A549 (cell line): ENCODE data around the gene FKBP2. TPM values are rescaled to one million over a fixed set of nuclear protein-coding genes. Genes with fewer than 3 reads are reported as not detected.
A peak's percentile ranks its signal among the peaks of the same experiment; 100 is the strongest.

ENCODE experiments used
- ATAC-seq, 2 experiments: fragments of 200-7000 bp in 1 of 2; fragments of >200 bp in 1 of 2; cut with Nextera tagmentation in 1 of 2; cut with Tn5 transposase in 1 of 2; 3 replicates each; pipeline versions ENCODE4 v1.8.0 to v1.9.1; 2018 to 2020; ENCODE audit warnings: mild to moderate bottlenecking in 1 of 2, moderate library complexity in 1 of 2
- CTCF ChIA-PET: fragments of 300-600 bp; sonication (Branson Sonifier 250); formaldehyde crosslinking; extraction: SDS; loops from one replicate; lab custom pipeline; 2021; ENCODE audit warnings: antibody characterized with exemption, inconsistent platforms; lab: Yijun Ruan, JAX
- POLR2A ChIA-PET: fragments of 350-600 bp; formaldehyde crosslinking; extraction: SDS; loops from one replicate; lab custom pipeline; 2021; ENCODE audit warnings: antibody characterized with exemption, inconsistent platforms; lab: Yijun Ruan, JAX
- DNase-seq, 2 experiments: peaks; one replicate each; pipeline versions ENCODE4 v3.0.0 to v3.0.0-alpha.2; 2011 to 2016; ENCODE audit warnings: low read depth in 1 of 2, low spot score in 1 of 2
- FAIRE-seq: peaks from 2 replicates; lab custom pipeline; 2011; peaks lifted over from hg19 to GRCh38; lab: Jason Lieb, UNC
- H3K27ac ChIP-seq, 2 experiments: fragments of >200 bp; sonication (Bioruptor Twin); formaldehyde crosslinking; 3 replicates each; pipeline ENCODE4 v1.5.1; 2016 to 2017
- H3K4me1 ChIP-seq: fragments of >200 bp; sonication (Bioruptor Twin); formaldehyde crosslinking; 3 replicates; pipeline ENCODE4 v1.6.1; 2016
- H3K4me2 ChIP-seq: fragments of >200 bp; sonication (Bioruptor Twin); formaldehyde crosslinking; 3 replicates; pipeline ENCODE4 v1.6.1; 2016
- H3K4me3 ChIP-seq: fragments of >200 bp; sonication (Bioruptor Twin); formaldehyde crosslinking; 3 replicates; pipeline ENCODE4 v1.5.1; 2016
- H3K9me3 ChIP-seq: fragments of >200 bp; sonication (Bioruptor Twin); formaldehyde crosslinking; 3 replicates; pipeline ENCODE4 v1.6.1; 2016
- BHLHE40 ChIP-seq: IDR thresholded peaks from 2 replicates; pipeline ENCODE4 v1.6.1; 2012; ENCODE audit warnings: low read depth, low read length, inconsistent platforms
- CHD4 ChIP-seq: fragments of 200-600 bp; sonication (generic); IDR thresholded peaks from 2 replicates; pipeline ENCODE4 v1.6.1; 2016; ENCODE audit warnings: antibody characterized with exemption, mild to moderate bottlenecking, borderline replicate concordance
- EP300 ChIP-seq, 2 experiments: fragments of >200 bp; sonication (Bioruptor Twin); formaldehyde crosslinking; IDR thresholded peaks; 2 replicates in 1 of 2; 3 replicates in 1 of 2; pipeline ENCODE4 v1.6.1; 2016 to 2017
- FOXS1 ChIP-seq: fragments of 250-450 bp; sonication (Bioruptor Pico); IDR thresholded peaks from 2 replicates; pipeline ENCODE4 v1.5.0; 2020; ENCODE audit warnings: mild to moderate bottlenecking, moderate library complexity
- GATA3 ChIP-seq: IDR thresholded peaks from 2 replicates; pipeline ENCODE4 v1.6.1; 2012; ENCODE audit warnings: borderline replicate concordance
- HDAC2 ChIP-seq: fragments of 200-600 bp; sonication (generic); IDR thresholded peaks from 2 replicates; pipeline ENCODE4 v1.6.1; 2016
- JUN ChIP-seq, 2 experiments: fragments of >200 bp; sonication (Bioruptor Twin); formaldehyde crosslinking; IDR thresholded peaks; 2 replicates in 1 of 2; 3 replicates in 1 of 2; pipeline ENCODE4 v1.6.1; 2016 to 2017
- MYC ChIP-seq: IDR thresholded peaks from 2 replicates; pipeline ENCODE4 v1.6.1; 2012; ENCODE audit warnings: mild to moderate bottlenecking, inconsistent platforms, low read length, improper control_type of control experiment, borderline replicate concordance
- NR3C1 ChIP-seq: fragments of >200 bp; sonication (Bioruptor Twin); formaldehyde crosslinking; IDR thresholded peaks from 3 replicates; pipeline ENCODE4 v1.6.1; 2017
- POLR2A ChIP-seq: IDR thresholded peaks from 2 replicates; pipeline ENCODE4 v1.6.1; 2012; ENCODE audit warnings: mild to moderate bottlenecking, low read length
- POLR2AphosphoS2 ChIP-seq: conservative IDR thresholded peaks from 2 replicates; pipeline ENCODE4 v1.6.1; 2012; ENCODE audit warnings: low read length, improper control_type of control experiment, inconsistent platforms
- RARB ChIP-seq: fragments of 250-450 bp; sonication (Bioruptor Pico); IDR thresholded peaks from 2 replicates; pipeline ENCODE4 v1.8.0; 2021; ENCODE audit warnings: mild to moderate bottlenecking, moderate library complexity
- RCOR1 ChIP-seq: fragments of 150-350 bp; IDR thresholded peaks from 2 replicates; pipeline ENCODE4 v1.6.1; 2014; ENCODE audit warnings: antibody characterized with exemption, low read length, low read depth
- RFX5 ChIP-seq: fragments of 450-650 bp; IDR thresholded peaks from 2 replicates; pipeline ENCODE4 v1.7.1; 2014; ENCODE audit warnings: antibody characterized with exemption, mild to moderate bottlenecking, moderate library complexity
- RNF2 ChIP-seq: fragments of 200-600 bp; sonication (generic); IDR thresholded peaks from 2 replicates; pipeline ENCODE4 v1.6.1; 2016; ENCODE audit warnings: low read depth, mild to moderate bottlenecking, antibody characterized with exemption, moderate library complexity, borderline replicate concordance
- SMC3 ChIP-seq: fragments of >200 bp; sonication (Bioruptor Twin); formaldehyde crosslinking; IDR thresholded peaks from 3 replicates; pipeline ENCODE4 v1.6.1; 2018; ENCODE audit warnings: inconsistent platforms
- TP53 ChIP-seq: fragments of 250-450 bp; sonication (Bioruptor Pico); IDR thresholded peaks from 2 replicates; pipeline ENCODE4 v1.5.0; 2021; ENCODE audit warnings: mild to moderate bottlenecking, moderate library complexity
- ZNF302 ChIP-seq: fragments of 250-450 bp; sonication (Bioruptor Pico); IDR thresholded peaks from 2 replicates; pipeline ENCODE4 v1.9.0; 2021; ENCODE audit warnings: inconsistent platforms, mild to moderate bottlenecking, moderate library complexity
- ZSCAN20 ChIP-seq: fragments of 250-450 bp; sonication (Bioruptor Pico); IDR thresholded peaks from 2 replicates; pipeline ENCODE4 v1.8.0; 2022; ENCODE audit warnings: mild to moderate bottlenecking, moderate library complexity
- WGBS: methylation state at CpG from one replicate; pipeline ENCODE4 v1.1.6; 2017; ENCODE audit errors: missing lambda C conversion rate; 5-methylcytosine and 5-hydroxymethylcytosine counted together
- polyA plus RNA-seq, 4 experiments: library from polyadenylated mRNA; depleted of rRNA in 3 of 4; stranded (reverse); fragments of >200 nt; fragmentation: RNase III in 1 of 4; extraction: RNeasy Plus Mini Kit Qiagen cat#74134 plus additional on column Dnase treatment in 1 of 4; gene quantifications; 2 replicates in 3 of 4; 3 replicates in 1 of 4; pipeline ENCODE4 v1.2.3, GENCODE V29; 2011 to 2017
- TF ChIP-seq, protein P1 (sequence below): fragments of 250-450 bp; sonication (Bioruptor Pico); IDR thresholded peaks from 2 replicates; pipeline ENCODE4 v1.5.0; 2021; ENCODE audit warnings: mild to moderate bottlenecking, moderate library complexity, borderline replicate concordance
- TF ChIP-seq, protein P2 (sequence below): fragments of 250-450 bp; sonication (Bioruptor Pico); IDR thresholded peaks from 2 replicates; pipeline ENCODE4 v1.5.0; 2020; ENCODE audit warnings: low read depth, mild to moderate bottlenecking, moderate library complexity
- TF ChIP-seq, protein P3 (sequence below): fragments of >200 bp; sonication (Bioruptor Twin); formaldehyde crosslinking; IDR thresholded peaks from 3 replicates; pipeline ENCODE4 v1.5.1; 2016
- TF ChIP-seq, protein P4 (sequence below): fragments of >200 bp; sonication (Bioruptor Twin); formaldehyde crosslinking; IDR thresholded peaks from 3 replicates; pipeline ENCODE4 v1.6.1; 2016

Gene FKBP2
- polyA plus RNA-seq, 2 of the 4 experiments (the other 2 are of a cell fraction), result 40.5 to 131 TPM

DNA sequence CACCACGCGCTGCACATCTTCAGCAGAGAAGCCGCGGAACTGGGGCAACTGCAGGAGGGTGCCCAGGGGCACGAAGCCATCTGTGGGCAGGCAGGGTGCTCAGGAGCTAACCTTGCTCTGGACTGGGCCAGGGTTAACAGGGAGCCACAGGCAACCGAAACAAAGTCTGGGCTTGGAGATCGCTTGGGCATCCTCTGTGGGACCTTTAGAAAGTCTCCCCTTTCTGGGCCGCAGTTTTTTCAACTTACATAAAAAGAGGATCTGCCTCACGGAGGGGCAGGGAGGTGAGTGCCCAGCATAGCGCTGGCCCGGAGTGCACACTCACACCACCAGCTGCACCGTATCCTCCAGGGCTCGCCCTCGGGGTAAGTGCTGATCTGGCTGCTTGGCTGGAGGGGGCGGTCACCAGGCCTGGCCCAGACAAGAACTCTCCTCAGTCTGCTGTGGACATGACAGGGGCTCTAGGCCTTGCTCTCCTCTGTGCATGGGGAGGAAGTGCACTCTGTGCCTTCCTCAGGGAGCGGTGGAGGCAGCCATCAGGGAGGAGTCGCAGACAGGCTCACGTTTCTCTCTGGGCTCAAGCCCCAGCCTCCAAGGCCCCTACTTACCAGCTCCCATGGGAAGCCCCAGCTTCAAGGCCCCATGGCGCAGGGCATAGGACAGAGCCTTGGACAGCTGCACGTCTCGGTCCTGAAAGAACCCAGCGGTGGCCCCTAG is 15.8 kb upstream of the FKBP2 start:
- Histone ChIP-seq H3K9me3 (no peaks in the 10 kb centered on the region), H3K4me1 (peaks cover 30% of the 10 kb centered on the region), H3K4me2 (peak overlapping the region; percentile 100), H3K27ac (peak overlapping the region; percentile 93 to 99), H3K4me3 (peak overlapping the region; percentile 97)
- TF ChIP-seq, protein P1, sequence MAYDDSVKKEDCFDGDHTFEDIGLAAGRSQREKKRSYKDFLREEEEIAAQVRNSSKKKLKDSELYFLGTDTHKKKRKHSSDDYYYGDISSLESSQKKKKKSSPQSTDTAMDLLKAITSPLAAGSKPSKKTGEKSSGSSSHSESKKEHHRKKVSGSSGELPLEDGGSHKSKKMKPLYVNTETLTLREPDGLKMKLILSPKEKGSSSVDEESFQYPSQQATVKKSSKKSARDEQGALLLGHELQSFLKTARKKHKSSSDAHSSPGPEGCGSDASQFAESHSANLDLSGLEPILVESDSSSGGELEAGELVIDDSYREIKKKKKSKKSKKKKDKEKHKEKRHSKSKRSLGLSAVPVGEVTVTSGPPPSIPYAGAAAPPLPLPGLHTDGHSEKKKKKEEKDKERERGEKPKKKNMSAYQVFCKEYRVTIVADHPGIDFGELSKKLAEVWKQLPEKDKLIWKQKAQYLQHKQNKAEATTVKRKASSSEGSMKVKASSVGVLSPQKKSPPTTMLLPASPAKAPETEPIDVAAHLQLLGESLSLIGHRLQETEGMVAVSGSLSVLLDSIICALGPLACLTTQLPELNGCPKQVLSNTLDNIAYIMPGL (CRISPR knock-in tag), result no peak
- no peak for TF ChIP-seq RNF2
- TF ChIP-seq POLR2A, result 0 out of 2 replicates have a peak, but pooled peaks have one; percentile 6
- no peak for TF ChIP-seq SMC3
- TF ChIP-seq, protein P2, sequence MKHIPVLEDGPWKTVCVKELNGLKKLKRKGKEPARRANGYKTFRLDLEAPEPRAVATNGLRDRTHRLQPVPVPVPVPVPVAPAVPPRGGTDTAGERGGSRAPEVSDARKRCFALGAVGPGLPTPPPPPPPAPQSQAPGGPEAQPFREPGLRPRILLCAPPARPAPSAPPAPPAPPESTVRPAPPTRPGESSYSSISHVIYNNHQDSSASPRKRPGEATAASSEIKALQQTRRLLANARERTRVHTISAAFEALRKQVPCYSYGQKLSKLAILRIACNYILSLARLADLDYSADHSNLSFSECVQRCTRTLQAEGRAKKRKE (CRISPR knock-in tag), result no peak
- TF ChIP-seq NR3C1, result no peak
- peak in 1 of 2 experiments; percentile 2; a peak in 3 of 6 replicates for ATAC-seq
- ChIA-PET CTCF (interaction anchor here (1.4 to 19.9 kb wide), 9 partner anchors 8 to 78 kb away, joined by 3 to 254 read pairs (median 10); partner anchors contain the start of genes ESRRA, FERMT3, PLCB3 and STIP1), POLR2A (interaction anchor here (1.3 to 2.9 kb wide), 2 partner anchors 16 to 40 kb away, joined by 11 to 16 read pairs; partner anchors contain the start of genes FKBP2 and STIP1)
- DNase-seq, result no peak
- WGBS, result 81% methylated on average over 22 of the region's 22 CpGs
- FAIRE-seq, result no peak

DNA sequence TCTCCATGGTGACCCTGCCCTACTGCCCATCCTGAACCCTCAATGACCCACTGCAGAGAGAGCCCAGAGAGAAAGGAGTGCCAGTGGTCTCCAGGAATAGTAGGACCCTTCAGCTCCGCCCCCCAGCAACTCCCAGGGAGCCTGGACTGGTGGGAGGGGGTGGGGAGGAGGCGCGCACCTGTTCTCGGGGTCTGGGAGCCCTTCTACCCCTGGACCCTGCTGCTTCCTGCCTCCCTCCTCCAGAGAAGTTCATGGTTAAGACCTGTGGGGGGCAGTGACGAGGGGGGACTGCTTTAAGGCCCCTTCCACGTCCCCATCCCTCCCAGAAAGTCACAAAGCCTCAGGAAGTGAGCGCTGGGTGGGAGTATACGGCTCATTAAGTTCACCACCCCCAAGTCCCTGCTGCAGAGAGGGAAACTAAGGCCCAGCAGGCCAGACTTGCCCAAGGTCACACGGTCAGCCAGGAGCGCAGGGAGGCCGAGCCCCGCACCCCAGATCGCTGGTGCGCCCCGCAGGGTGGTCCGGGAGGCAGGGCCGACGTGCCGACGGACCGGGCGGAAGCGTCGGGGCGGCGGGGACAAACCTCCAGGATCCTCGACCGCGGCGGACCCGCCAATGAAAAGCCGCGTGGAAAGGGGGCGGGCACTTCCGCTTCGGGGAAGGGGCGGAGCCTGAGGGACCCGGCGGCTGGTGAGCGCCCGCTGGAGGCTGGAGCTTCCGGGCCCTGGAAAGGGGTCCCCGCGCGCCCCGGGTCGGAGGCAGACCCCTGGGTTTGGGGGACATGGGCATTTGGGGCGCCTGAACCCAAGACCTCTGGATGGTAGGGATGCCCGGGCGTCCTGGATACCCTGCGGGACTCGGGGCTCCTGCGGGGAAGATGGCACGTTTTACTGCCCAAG is 15.0 kb upstream of the FKBP2 start, which contains the start of the genes NUDT22 and TRPT1:
TSS of gene NUDT22 (plus strand) at position 667 of the 899 bp plus-strand sequence. CDS start 379 bp downstream, outside the sequence.
TSS of gene TRPT1 (minus strand) at position 579 of the 899 bp plus-strand sequence. CDS start at position 253, 326 bp downstream.
- peak within 1 kb of the TSS; percentile 100 for H3K4me2 ChIP-seq
- 2% methylated on average over 17 of the region's 54 CpGs for WGBS
- ChIA-PET CTCF (interaction anchor here (1.4 to 19.9 kb wide), 9 partner anchors 9 to 77 kb away, joined by 3 to 254 read pairs (median 10); partner anchors contain the start of genes ESRRA, FERMT3 and PLCB3), POLR2A (interaction anchor here (0.6 to 2.9 kb wide), 11 partner anchors 13 to 354 kb away, joined by 3 to 16 read pairs (median 4); partner anchors contain the start of genes FKBP2, PPP1R14B, PRDX5 and STIP1)
- H3K27ac ChIP-seq, result peak within 1 kb of the TSS; percentile 93 to 99
- peaks cover 30% of the 10 kb centered on the region for H3K4me1 ChIP-seq
- FAIRE-seq (no peak), ATAC-seq (peak; percentile 77 to 83), DNase-seq (peak; percentile 80 to 90)
- peak within 1 kb of the TSS; percentile 97 for H3K4me3 ChIP-seq
- no peaks in the 10 kb centered on the region for H3K9me3 ChIP-seq
- no peak for TF ChIP-seq EP300 (IDR thresholded peaks at IDR 0.05)
- TF ChIP-seq TP53, result no peak
- TF ChIP-seq RARB (CRISPR knock-in tag), result no peak
- no peak for TF ChIP-seq ZNF302 (CRISPR knock-in tag)
- no peak for TF ChIP-seq POLR2AphosphoS2
- TF ChIP-seq BHLHE40, result no peak
- no peak for TF ChIP-seq FOXS1 (CRISPR knock-in tag)
- TF ChIP-seq GATA3, result 0 out of 2 replicates have a peak, but pooled peaks have one; percentile 12
- no peak for TF ChIP-seq ZSCAN20
- TF ChIP-seq JUN (IDR thresholded peaks at IDR 0.05), result peak; percentile 48 to 74; a peak in 4 of 5 replicates
- no peak for TF ChIP-seq RNF2
- no peak for TF ChIP-seq MYC
- no peak for TF ChIP-seq HDAC2
- TF ChIP-seq, protein P3, sequence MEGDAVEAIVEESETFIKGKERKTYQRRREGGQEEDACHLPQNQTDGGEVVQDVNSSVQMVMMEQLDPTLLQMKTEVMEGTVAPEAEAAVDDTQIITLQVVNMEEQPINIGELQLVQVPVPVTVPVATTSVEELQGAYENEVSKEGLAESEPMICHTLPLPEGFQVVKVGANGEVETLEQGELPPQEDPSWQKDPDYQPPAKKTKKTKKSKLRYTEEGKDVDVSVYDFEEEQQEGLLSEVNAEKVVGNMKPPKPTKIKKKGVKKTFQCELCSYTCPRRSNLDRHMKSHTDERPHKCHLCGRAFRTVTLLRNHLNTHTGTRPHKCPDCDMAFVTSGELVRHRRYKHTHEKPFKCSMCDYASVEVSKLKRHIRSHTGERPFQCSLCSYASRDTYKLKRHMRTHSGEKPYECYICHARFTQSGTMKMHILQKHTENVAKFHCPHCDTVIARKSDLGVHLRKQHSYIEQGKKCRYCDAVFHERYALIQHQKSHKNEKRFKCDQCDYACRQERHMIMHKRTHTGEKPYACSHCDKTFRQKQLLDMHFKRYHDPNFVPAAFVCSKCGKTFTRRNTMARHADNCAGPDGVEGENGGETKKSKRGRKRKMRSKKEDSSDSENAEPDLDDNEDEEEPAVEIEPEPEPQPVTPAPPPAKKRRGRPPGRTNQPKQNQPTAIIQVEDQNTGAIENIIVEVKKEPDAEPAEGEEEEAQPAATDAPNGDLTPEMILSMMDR, result peak; percentile 28; the same call in 2 of the 3 replicates
- TF ChIP-seq, protein P1 (CRISPR knock-in tag), result no peak
- no peak for TF ChIP-seq CHD4
- TF ChIP-seq RFX5, result 0 out of 2 replicates have a peak, but pooled peaks have one; percentile 28
- peak; percentile 67 for TF ChIP-seq POLR2A
- TF ChIP-seq, protein P4, sequence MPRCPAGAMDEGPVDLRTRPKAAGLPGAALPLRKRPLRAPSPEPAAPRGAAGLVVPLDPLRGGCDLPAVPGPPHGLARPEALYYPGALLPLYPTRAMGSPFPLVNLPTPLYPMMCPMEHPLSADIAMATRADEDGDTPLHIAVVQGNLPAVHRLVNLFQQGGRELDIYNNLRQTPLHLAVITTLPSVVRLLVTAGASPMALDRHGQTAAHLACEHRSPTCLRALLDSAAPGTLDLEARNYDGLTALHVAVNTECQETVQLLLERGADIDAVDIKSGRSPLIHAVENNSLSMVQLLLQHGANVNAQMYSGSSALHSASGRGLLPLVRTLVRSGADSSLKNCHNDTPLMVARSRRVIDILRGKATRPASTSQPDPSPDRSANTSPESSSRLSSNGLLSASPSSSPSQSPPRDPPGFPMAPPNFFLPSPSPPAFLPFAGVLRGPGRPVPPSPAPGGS, result peak; percentile 70; the same call in 2 of the 3 replicates
- no peak for TF ChIP-seq NR3C1
- no peak for TF ChIP-seq RCOR1
- TF ChIP-seq, protein P2 (CRISPR knock-in tag), result no peak
